Keratinocyte (primary cell): ENCODE results near the gene DIS3L2. TPM values are rescaled to one million over a fixed set of nuclear protein-coding genes. Genes with fewer than 3 reads are reported as not detected.

ENCODE experiments used
- DNase-seq: peaks from one replicate; pipeline ENCODE4 v3.0.0-alpha.2; 2011; ENCODE audit warnings: low read depth, missing footprints, low spot score
- FAIRE-seq: peaks from 2 replicates; lab custom pipeline; 2011; peaks lifted over from hg19 to GRCh38; lab: Jason Lieb, UNC
- H2AFZ ChIP-seq: 2 replicates; pipeline ENCODE4 v1.6.0; 2012; ENCODE audit warnings: low read length, control low read depth, inconsistent platforms; ENCODE audit not compliant: control insufficient read depth
- H3K27ac ChIP-seq: 2 replicates; pipeline ENCODE4 v1.5.1; 2011; ENCODE audit warnings: low read length; ENCODE audit not compliant: control insufficient read depth, insufficient read depth
- H3K27me3 ChIP-seq: 3 replicates; pipeline ENCODE4 v1.6.0; 2011; ENCODE audit warnings: low read length; ENCODE audit not compliant: control insufficient read depth, insufficient read depth; ENCODE audit errors: extremely low read depth
- H3K36me3 ChIP-seq, 2 experiments: 2 replicates in 1 of 2; 3 replicates in 1 of 2; pipeline ENCODE4 v1.5.1; 2011; ENCODE audit warnings: low read length in 2 of 2, mild to moderate bottlenecking in 1 of 2; ENCODE audit not compliant: control insufficient read depth in 2 of 2, insufficient read depth in 2 of 2; ENCODE audit errors: extremely low read depth in 1 of 2
- H3K4me1 ChIP-seq: 3 replicates; pipeline ENCODE4 v1.5.1; 2011; ENCODE audit warnings: low read length; ENCODE audit not compliant: control insufficient read depth, insufficient read depth; ENCODE audit errors: extremely low read depth
- H3K4me2 ChIP-seq: 3 replicates; pipeline ENCODE4 v1.6.0; 2011; ENCODE audit warnings: low read depth, low read length; ENCODE audit not compliant: control insufficient read depth, insufficient read depth; ENCODE audit errors: extremely low read depth
- H3K4me3 ChIP-seq, 3 experiments: fragments of 200-600 bp in 1 of 3; sonication (generic) in 1 of 3; 2 replicates in 2 of 3; 3 replicates in 1 of 3; pipeline ENCODE4 v1.5.1; 2011 to 2016; ENCODE audit warnings: low read length in 3 of 3, mild to moderate bottlenecking in 3 of 3, control low read depth in 2 of 3, inconsistent platforms in 1 of 3, low read depth in 1 of 3, mixed read lengths in 1 of 3, mixed run types in 1 of 3, moderate library complexity in 1 of 3; ENCODE audit not compliant: control insufficient read depth in 2 of 3, insufficient read depth in 2 of 3; ENCODE audit errors: extremely low read depth in 1 of 3
- H3K79me2 ChIP-seq: 2 replicates; pipeline ENCODE4 v1.6.0; 2012; ENCODE audit warnings: low read length; ENCODE audit not compliant: control insufficient read depth, insufficient read depth
- H3K9ac ChIP-seq: 3 replicates; pipeline ENCODE4 v1.6.0; 2011; ENCODE audit warnings: low read length; ENCODE audit not compliant: control insufficient read depth, insufficient read depth; ENCODE audit errors: extremely low read depth
- H3K9me1 ChIP-seq: 3 replicates; pipeline ENCODE4 v1.6.0; 2011; ENCODE audit warnings: low read length; ENCODE audit not compliant: control insufficient read depth, insufficient read depth; ENCODE audit errors: extremely low read depth
- H3K9me3 ChIP-seq: 2 replicates; pipeline ENCODE4 v1.5.1; 2012; ENCODE audit warnings: low read depth, low read length; ENCODE audit not compliant: control insufficient read depth
- H4K20me1 ChIP-seq: 3 replicates; pipeline ENCODE4 v1.6.0; 2011; ENCODE audit warnings: low read length; ENCODE audit not compliant: control insufficient read depth, insufficient read depth; ENCODE audit errors: extremely low read depth
- CTCF ChIP-seq, 3 experiments: IDR thresholded peaks in 1 of 3; conservative IDR thresholded peaks in 1 of 3; optimal IDR thresholded peaks in 1 of 3; 2 replicates in 2 of 3; 3 replicates in 1 of 3; pipeline versions ENCODE3 to v1.5.1; 2011; ENCODE audit warnings: low read length in 3 of 3, mild to moderate bottlenecking in 3 of 3, moderate library complexity in 2 of 3, control low read depth in 1 of 3, inconsistent platforms in 1 of 3; ENCODE audit not compliant: insufficient read depth in 2 of 3; ENCODE audit errors: extremely low read depth in 1 of 3
- EZH2 ChIP-seq: IDR thresholded peaks from one replicate; pipeline ENCODE4 v1.6.1; 2012; ENCODE audit warnings: inconsistent platforms, mild to moderate bottlenecking, low read length, moderate library complexity
- dilution Hi-C: fragments of 300-500 bp; cut with MboI; formaldehyde crosslinking; loops from one replicate; pipeline ENCODE4 v1.7.0; 2020; ENCODE audit warnings: low sequenced_read_pairs; ENCODE audit not compliant: extremely low pct_ligation_motif_present
- polyA plus RNA-seq, 5 experiments: library from polyadenylated mRNA; depleted of rRNA in 3 of 5; stranded (reverse) in 3 of 5; stranded (forward) in 1 of 5; unstranded in 1 of 5; fragments of >200 nt; gene quantifications; 1 replicate in 1 of 5; 2 replicates in 3 of 5; 3 replicates in 1 of 5; pipeline versions ENCODE4 v1.2.1 to v1.2.3, GENCODE V29; 2011 to 2012; ENCODE audit warnings: missing spikeins in 2 of 5, low read depth in 1 of 5, low replicate concordance in 1 of 5

DIS3L2 gene
- polyA plus RNA-seq, 1 donor (not counting 4 experiments of a cell fraction or from before 2014, with no cell fraction given) = 8.6 TPM

- Histone ChIP-seq H3K27ac (no peak overlapping the region), H3K79me2 (no peaks in the 10 kb centered on the region), H3K27me3 (no peaks in the 10 kb centered on the region), H3K36me3 (peaks cover 0 to 3% of the 10 kb centered on the region in 2 experiments), H3K9me3 (no peaks in the 10 kb centered on the region), H2AFZ (no peak overlapping the region), H3K9ac (no peak overlapping the region), H3K4me2 (no peak overlapping the region), H3K9me1 (no peaks in the 10 kb centered on the region), H3K4me1 (no peaks in the 10 kb centered on the region), H3K4me3 (no peak overlapping the region), H4K20me1 (no peaks in the 10 kb centered on the region)
- DNase-seq = no peak
- no peak for FAIRE-seq
- dilution Hi-C loops = no loop called here
- TF ChIP-seq CTCF (optimal IDR thresholded peaks at IDR 0.05 in 1 of 3, IDR thresholded peaks at IDR 0.05 in 1 of 3, conservative IDR thresholded peaks at IDR 0.05 in 1 of 3; ENCODE audit: extremely low read depth in 1 of 3, insufficient read depth in 2 of 3, low read length in 3 of 3) (no peak), EZH2 (no peak)
Measured at GRCh38 chr2:232139171-232139594, 177.7 kb downstream of the DIS3L2 start.

GRCh38 chr2:232139786-232140562 lies 178.5 kb downstream of the DIS3L2 start:
- DNase-seq (no peak), FAIRE-seq (no peak)
- Histone ChIP-seq H3K4me3 (no peak overlapping the region), H3K9me1 (no peaks in the 10 kb centered on the region), H3K36me3 (peaks cover 0 to 3% of the 10 kb centered on the region in 2 experiments), H3K4me2 (no peak overlapping the region), H3K4me1 (no peaks in the 10 kb centered on the region), H3K27me3 (no peaks in the 10 kb centered on the region), H3K9me3 (no peaks in the 10 kb centered on the region), H3K27ac (no peak overlapping the region), H3K79me2 (no peaks in the 10 kb centered on the region), H2AFZ (no peak overlapping the region), H4K20me1 (no peaks in the 10 kb centered on the region), H3K9ac (no peak overlapping the region)
- dilution Hi-C loops = no loop called here
- no peak for TF ChIP-seq EZH2
- TF ChIP-seq CTCF (optimal IDR thresholded peaks at IDR 0.05 in 1 of 3, IDR thresholded peaks at IDR 0.05 in 1 of 3, conservative IDR thresholded peaks at IDR 0.05 in 1 of 3; ENCODE audit: extremely low read depth in 1 of 3, insufficient read depth in 2 of 3, low read length in 3 of 3) = no peak
